Measurements from ENCODE around the gene EGFL6. TPM values are rescaled to one million over a fixed set of nuclear protein-coding genes. Genes with fewer than 3 reads are reported as not detected.

Gene EGFL6
- total and polyA plus RNA-seq, 2 experiments from 2014 or later = 0.12 TPM; not detected in 1

- Histone ChIP-seq H3K4me1 (ENCODE audit: low read depth) (no peaks in the 10 kb centered on the region), H3K4me3 (no peak overlapping the region), H3K36me3 (no peaks in the 10 kb centered on the region), H3K27ac (no peak overlapping the region), H3K9me3 (ENCODE audit: low read depth) (no peaks in the 10 kb centered on the region), H3K27me3 (no peaks in the 10 kb centered on the region)
- DNase-seq (ENCODE audit: low read depth in 1 of 2, low spot score in 1 of 2) = peak in 1 of 2 donors; percentile 14
- TF ChIP-seq CTCF (IDR thresholded peaks at IDR 0.05; ENCODE audit: low read depth, low read length) = no peak
Observed at GRCh38 chrX:13535376-13536165, 33.8 kb upstream of the EGFL6 start.

GRCh38 chrX:13536551-13536950, 32.9 kb upstream of the EGFL6 start:
- H3K27ac ChIP-seq = no peak overlapping the region
- no peaks in the 10 kb centered on the region for H3K27me3 ChIP-seq
- no peak for DNase-seq (ENCODE audit: low read depth in 1 of 2, low spot score in 1 of 2)
- H3K4me1 ChIP-seq (ENCODE audit: low read depth) = no peaks in the 10 kb centered on the region
- H3K9me3 ChIP-seq (ENCODE audit: low read depth) = no peaks in the 10 kb centered on the region
- no peaks in the 10 kb centered on the region for H3K36me3 ChIP-seq
- TF ChIP-seq CTCF (IDR thresholded peaks at IDR 0.05; ENCODE audit: low read depth, low read length) = no peak
- H3K4me3 ChIP-seq = no peak overlapping the region

GRCh38 chrX:13538414-13538813, 31.0 kb upstream of the EGFL6 start:
- no peaks in the 10 kb centered on the region for H3K9me3 ChIP-seq (ENCODE audit: low read depth)
- H3K27me3 ChIP-seq = no peaks in the 10 kb centered on the region
- no peak for DNase-seq (ENCODE audit: low read depth in 1 of 2, low spot score in 1 of 2)
- TF ChIP-seq CTCF (IDR thresholded peaks at IDR 0.05; ENCODE audit: low read depth, low read length) = no peak
- H3K4me3 ChIP-seq = no peak overlapping the region
- H3K27ac ChIP-seq = no peak overlapping the region
- no peaks in the 10 kb centered on the region for H3K4me1 ChIP-seq (ENCODE audit: low read depth)
- H3K36me3 ChIP-seq = no peaks in the 10 kb centered on the region

GRCh38 chrX:13540602-13541001, 28.8 kb upstream of the EGFL6 start:
- H3K4me3 ChIP-seq = no peak overlapping the region
- H3K9me3 ChIP-seq (ENCODE audit: low read depth) = no peaks in the 10 kb centered on the region
- no peak for DNase-seq (ENCODE audit: low read depth in 1 of 2, low spot score in 1 of 2)
- no peak for TF ChIP-seq CTCF (IDR thresholded peaks at IDR 0.05; ENCODE audit: low read depth, low read length)
- no peak overlapping the region for H3K27ac ChIP-seq
- no peaks in the 10 kb centered on the region for H3K36me3 ChIP-seq
- H3K27me3 ChIP-seq = no peaks in the 10 kb centered on the region
- no peaks in the 10 kb centered on the region for H3K4me1 ChIP-seq (ENCODE audit: low read depth)

GRCh38 chrX:13545726-13546125, 23.7 kb upstream of the EGFL6 start:
- Histone ChIP-seq H3K27ac (no peak overlapping the region), H3K4me1 (ENCODE audit: low read depth) (no peaks in the 10 kb centered on the region), H3K9me3 (ENCODE audit: low read depth) (no peaks in the 10 kb centered on the region)

More at GRCh38 chrX:13545726-13546125, 23.7 kb upstream of the EGFL6 start:
- no peaks in the 10 kb centered on the region for H3K27me3 ChIP-seq
- H3K4me3 ChIP-seq = no peak overlapping the region
- TF ChIP-seq CTCF (IDR thresholded peaks at IDR 0.05; ENCODE audit: low read depth, low read length) = no peak
- no peak for DNase-seq (ENCODE audit: low read depth in 1 of 2, low spot score in 1 of 2)
- H3K36me3 ChIP-seq = no peaks in the 10 kb centered on the region
